Measurements from ENCODE around the gene ZPR1. TPM values are rescaled to one million over a fixed set of nuclear protein-coding genes. Genes with fewer than 3 reads are reported as not detected.

Gene ZPR1
- total and polyA plus RNA-seq, 4 donors = 19.2 to 48.2 (median 26.3) TPM

- DNase-seq (peak in 1 of 2 donors; percentile 57), ATAC-seq (ENCODE audit: low FRiP score) (no peak)
- 79 to 86% methylated on average over 12 to 13 of the region's 13 CpGs for WGBS, 2 donors
- no peaks in the 10 kb centered on the region for H3K4me1 ChIP-seq (ENCODE audit: control insufficient read depth in 1 of 2, insufficient read depth in 2 of 2, low read length in 2 of 2)
- intact Hi-C loops (cut with DNase I) = no loop called here
- H3K27me3 ChIP-seq (ENCODE audit: control insufficient read depth in 1 of 2, insufficient read depth in 2 of 2, low read length in 1 of 2) = no peaks in the 10 kb centered on the region
- H3K36me3 ChIP-seq (ENCODE audit: control insufficient read depth in 1 of 2, insufficient read depth in 2 of 2, low read length in 1 of 2) = no peaks in the 10 kb centered on the region
- H3K4me3 ChIP-seq (ENCODE audit: low read length in 2 of 2) = no peak overlapping the region
- H3K9me3 ChIP-seq (ENCODE audit: control insufficient read depth, low read length) = no peaks in the 10 kb centered on the region
- no peak overlapping the region for H3K27ac ChIP-seq (ENCODE audit: low read depth in 1 of 2, low read length in 2 of 2)
These were observed 44.8 kb upstream of the ZPR1 start for GRCh38 chr11:116832350-116833290.

GRCh38 chr11:116831790-116832349 lies 44.0 kb upstream of the ZPR1 start:
- Histone ChIP-seq H3K4me1 (ENCODE audit: control insufficient read depth in 1 of 2, insufficient read depth in 2 of 2, low read length in 2 of 2) (no peaks in the 10 kb centered on the region), H3K27me3 (ENCODE audit: control insufficient read depth in 1 of 2, insufficient read depth in 2 of 2, low read length in 1 of 2) (no peaks in the 10 kb centered on the region), H3K27ac (ENCODE audit: low read depth in 1 of 2, low read length in 2 of 2) (no peak overlapping the region), H3K9me3 (ENCODE audit: control insufficient read depth, low read length) (no peaks in the 10 kb centered on the region), H3K4me3 (ENCODE audit: low read length in 2 of 2) (no peak overlapping the region), H3K36me3 (ENCODE audit: control insufficient read depth in 1 of 2, insufficient read depth in 2 of 2, low read length in 1 of 2) (no peaks in the 10 kb centered on the region)
- ATAC-seq (ENCODE audit: low FRiP score) = no peak
- intact Hi-C loops (cut with DNase I) = no loop called here
- 94 to 96% methylated on average over 7 of the region's 7 CpGs for WGBS, 2 donors
- no peak for DNase-seq

GRCh38 chr11:116830184-116830912 lies 42.5 kb upstream of the ZPR1 start:
- H3K4me3 ChIP-seq (ENCODE audit: low read length in 2 of 2) = no peak overlapping the region
- H3K36me3 ChIP-seq (ENCODE audit: control insufficient read depth in 1 of 2, insufficient read depth in 2 of 2, low read length in 1 of 2) = no peaks in the 10 kb centered on the region
- WGBS, 2 donors = 96 to 97% methylated on average over 17 of the region's 17 CpGs

GRCh38 chr11:116829525-116830183 lies 41.8 kb upstream of the ZPR1 start, which contains the start of gene APOC3:
APOC3 (plus strand) TSS chr11:116829907; CDS start chr11:116830583, 676 bp downstream.
- Histone ChIP-seq H3K4me1 (ENCODE audit: control insufficient read depth in 1 of 2, insufficient read depth in 2 of 2, low read length in 2 of 2) (no peaks in the 10 kb centered on the region), H3K36me3 (ENCODE audit: control insufficient read depth in 1 of 2, insufficient read depth in 2 of 2, low read length in 1 of 2) (no peaks in the 10 kb centered on the region), H3K9me3 (ENCODE audit: control insufficient read depth, low read length) (no peaks in the 10 kb centered on the region), H3K27me3 (ENCODE audit: control insufficient read depth in 1 of 2, insufficient read depth in 2 of 2, low read length in 1 of 2) (no peaks in the 10 kb centered on the region), H3K27ac (ENCODE audit: low read depth in 1 of 2, low read length in 2 of 2) (no peak within 1 kb of the TSS), H3K4me3 (ENCODE audit: low read length in 2 of 2) (no peak within 1 kb of the TSS)
- ATAC-seq (ENCODE audit: low FRiP score) = no peak
- intact Hi-C loops (cut with DNase I) = no loop called here
- no peak for DNase-seq
- whole genome bisulfite sequencing, 2 donors = 72 to 75% methylated on average over 9 of the region's 9 CpGs

More at GRCh38 chr11:116830184-116830912, 42.5 kb upstream of the ZPR1 start:
- H3K27ac ChIP-seq (ENCODE audit: low read depth in 1 of 2, low read length in 2 of 2) = no peak overlapping the region
- no peaks in the 10 kb centered on the region for H3K9me3 ChIP-seq (ENCODE audit: control insufficient read depth, low read length)
- H3K27me3 ChIP-seq (ENCODE audit: control insufficient read depth in 1 of 2, insufficient read depth in 2 of 2, low read length in 1 of 2) = no peaks in the 10 kb centered on the region
- ATAC-seq (ENCODE audit: low FRiP score) (no peak), DNase-seq (no peak)
- no peaks in the 10 kb centered on the region for H3K4me1 ChIP-seq (ENCODE audit: control insufficient read depth in 1 of 2, insufficient read depth in 2 of 2, low read length in 2 of 2)
- intact Hi-C loops (cut with DNase I) = no loop called here

GRCh38 chr11:116828632-116829524 lies 41.1 kb upstream of the ZPR1 start:
- Histone ChIP-seq H3K9me3 (ENCODE audit: control insufficient read depth, low read length) (no peaks in the 10 kb centered on the region), H3K27me3 (ENCODE audit: control insufficient read depth in 1 of 2, insufficient read depth in 2 of 2, low read length in 1 of 2) (no peaks in the 10 kb centered on the region), H3K4me3 (ENCODE audit: low read length in 2 of 2) (no peak overlapping the region), H3K27ac (ENCODE audit: low read depth in 1 of 2, low read length in 2 of 2) (no peak overlapping the region), H3K36me3 (ENCODE audit: control insufficient read depth in 1 of 2, insufficient read depth in 2 of 2, low read length in 1 of 2) (no peaks in the 10 kb centered on the region), H3K4me1 (ENCODE audit: control insufficient read depth in 1 of 2, insufficient read depth in 2 of 2, low read length in 2 of 2) (no peaks in the 10 kb centered on the region)
- no peak for DNase-seq
- ATAC-seq (ENCODE audit: low FRiP score) = no peak
- intact Hi-C loops (cut with DNase I) = no loop called here
- WGBS, 2 donors = 78 to 87% methylated on average over 13 to 16 of the region's 16 CpGs

GRCh38 chr11:116827461-116827860 lies 39.6 kb upstream of the ZPR1 start:
- Histone ChIP-seq H3K9me3 (ENCODE audit: control insufficient read depth, low read length) (no peaks in the 10 kb centered on the region), H3K27ac (ENCODE audit: low read depth in 1 of 2, low read length in 2 of 2) (no peak overlapping the region), H3K4me3 (ENCODE audit: low read length in 2 of 2) (no peak overlapping the region), H3K36me3 (ENCODE audit: control insufficient read depth in 1 of 2, insufficient read depth in 2 of 2, low read length in 1 of 2) (no peaks in the 10 kb centered on the region), H3K27me3 (ENCODE audit: control insufficient read depth in 1 of 2, insufficient read depth in 2 of 2, low read length in 1 of 2) (no peaks in the 10 kb centered on the region), H3K4me1 (ENCODE audit: control insufficient read depth in 1 of 2, insufficient read depth in 2 of 2, low read length in 2 of 2) (no peaks in the 10 kb centered on the region)
- WGBS, 2 donors = 94 to 96% methylated on average over 6 of the region's 6 CpGs
- DNase-seq (no peak), ATAC-seq (ENCODE audit: low FRiP score) (no peak)
- intact Hi-C loops (cut with DNase I) = no loop called here

- no peaks in the 10 kb centered on the region for H3K27me3 ChIP-seq (ENCODE audit: control insufficient read depth in 1 of 2, insufficient read depth in 2 of 2, low read length in 1 of 2)
- no peaks in the 10 kb centered on the region for H3K9me3 ChIP-seq (ENCODE audit: control insufficient read depth, low read length)
- intact Hi-C loops (cut with DNase I) = no loop called here
- ATAC-seq (ENCODE audit: low FRiP score) (no peak), DNase-seq (no peak)
- no peak overlapping the region for H3K27ac ChIP-seq (ENCODE audit: low read depth in 1 of 2, low read length in 2 of 2)
- H3K36me3 ChIP-seq (ENCODE audit: control insufficient read depth in 1 of 2, insufficient read depth in 2 of 2, low read length in 1 of 2) = no peaks in the 10 kb centered on the region
- H3K4me3 ChIP-seq (ENCODE audit: low read length in 2 of 2) = no peak overlapping the region
- WGBS, 2 donors = 84 to 88% methylated on average over 9 of the region's 9 CpGs
- H3K4me1 ChIP-seq (ENCODE audit: control insufficient read depth in 1 of 2, insufficient read depth in 2 of 2, low read length in 2 of 2) = no peaks in the 10 kb centered on the region
These were observed 39.1 kb upstream of the ZPR1 start for GRCh38 chr11:116826751-116827431.

Measured in aorta (tissue), 5 donors.